ENCODE measurements around the gene LCE1A.

The LCE1A gene

GRCh38 chr1:152870831-152871730 is 43.8 kb downstream of the LCE1A start:
- no peak for DNase-seq (ENCODE audit: low read depth in 3 of 3)

- DNase-seq (ENCODE audit: low read depth in 3 of 3): no peak
Measured at GRCh38 chr1:152871731-152872126, 44.5 kb downstream of the LCE1A start.

GRCh38 chr1:152873495-152873894 is 46.2 kb downstream of the LCE1A start:
- no peak for DNase-seq (ENCODE audit: low read depth in 3 of 3)

- DNase-seq (ENCODE audit: low read depth in 3 of 3): no peak
Measured at GRCh38 chr1:152876827-152877226, 49.6 kb downstream of the LCE1A start.

Data from stimulated activated CD4-positive, alpha-beta T cell treated with anti-CD3 and anti-CD28 coated beads, TNF-alpha, amount 100 ng/mL, for 4 hours (primary cell).